ENCODE results near the gene DENND1A. TPM values are rescaled to one million over a fixed set of nuclear protein-coding genes. Genes with fewer than 3 reads are reported as not detected.

Gene DENND1A
- total RNA-seq, 1 experiment from 2014 or later, result 23.5 TPM

DNA sequence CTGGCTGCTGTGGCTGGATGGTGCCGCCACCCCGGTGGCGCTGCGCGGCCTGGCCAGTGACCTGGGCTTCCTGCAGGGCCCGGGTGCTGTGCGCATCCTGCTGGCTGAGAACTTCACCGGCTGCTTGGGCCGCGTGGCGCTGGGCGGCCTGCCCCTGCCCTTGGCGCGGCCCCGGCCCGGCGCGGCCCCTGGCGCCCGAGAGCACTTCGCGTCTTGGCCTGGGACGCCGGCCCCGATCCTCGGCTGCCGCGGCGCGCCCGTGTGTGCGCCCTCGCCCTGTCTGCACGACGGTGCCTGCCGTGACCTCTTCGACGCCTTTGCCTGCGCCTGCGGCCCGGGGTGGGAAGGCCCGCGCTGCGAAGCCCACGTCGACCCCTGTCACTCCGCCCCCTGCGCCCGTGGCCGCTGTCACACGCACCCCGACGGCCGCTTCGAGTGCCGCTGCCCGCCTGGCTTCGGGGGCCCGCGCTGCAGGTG is 556.4 kb downstream of the DENND1A start (continued):
- TF ChIP-seq RORB (CRISPR knock-in tag; IDR thresholded peaks at IDR 0.05) (no peak), SP1 (CRISPR knock-in tag; conservative IDR thresholded peaks at IDR 0.05) (peak; percentile 62; the same call in 1 of the 2 replicates), CREB1 (CRISPR knock-in tag; IDR thresholded peaks at IDR 0.05) (0 out of 2 replicates have a peak, but pooled peaks have one; percentile 30), JUN (CRISPR knock-in tag; IDR thresholded peaks at IDR 0.05) (no peak), MXD4 (CRISPR knock-in tag; IDR thresholded peaks at IDR 0.05; ENCODE audit: borderline replicate concordance) (no peak), NFATC4 (CRISPR knock-in tag; IDR thresholded peaks at IDR 0.05) (no peak), ZNF138 (CRISPR knock-in tag; conservative IDR thresholded peaks at IDR 0.05) (no peak), CREM (CRISPR knock-in tag; IDR thresholded peaks at IDR 0.05) (peak; percentile 59), KAT7 (CRISPR knock-in tag; IDR thresholded peaks at IDR 0.05; ENCODE audit: borderline replicate concordance) (no peak), FOXK1 (CRISPR knock-in tag; IDR thresholded peaks at IDR 0.05) (0 out of 2 replicates have a peak, but pooled peaks have one; percentile 25), ZBTB21 (CRISPR knock-in tag; IDR thresholded peaks at IDR 0.05; ENCODE audit: borderline replicate concordance) (0 out of 2 replicates have a peak, but pooled peaks have one; percentile 33), NFYB (CRISPR knock-in tag; conservative IDR thresholded peaks at IDR 0.05; ENCODE audit: low read depth) (peak; percentile 30; the same call in 1 of the 2 replicates), JAZF1 (CRISPR knock-in tag; IDR thresholded peaks at IDR 0.05) (no peak), ZNF317 (CRISPR knock-in tag; IDR thresholded peaks at IDR 0.05; ENCODE audit: borderline replicate concordance, low read depth) (no peak), MYBL2 (CRISPR knock-in tag; IDR thresholded peaks at IDR 0.05) (0 out of 2 replicates have a peak, but pooled peaks have one; percentile 39)
- TF ChIP-seq, protein P1, sequence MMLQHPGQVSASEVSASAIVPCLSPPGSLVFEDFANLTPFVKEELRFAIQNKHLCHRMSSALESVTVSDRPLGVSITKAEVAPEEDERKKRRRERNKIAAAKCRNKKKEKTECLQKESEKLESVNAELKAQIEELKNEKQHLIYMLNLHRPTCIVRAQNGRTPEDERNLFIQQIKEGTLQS (CRISPR knock-in tag; conservative IDR thresholded peaks at IDR 0.05), result no peak
- TF ChIP-seq, protein P2, sequence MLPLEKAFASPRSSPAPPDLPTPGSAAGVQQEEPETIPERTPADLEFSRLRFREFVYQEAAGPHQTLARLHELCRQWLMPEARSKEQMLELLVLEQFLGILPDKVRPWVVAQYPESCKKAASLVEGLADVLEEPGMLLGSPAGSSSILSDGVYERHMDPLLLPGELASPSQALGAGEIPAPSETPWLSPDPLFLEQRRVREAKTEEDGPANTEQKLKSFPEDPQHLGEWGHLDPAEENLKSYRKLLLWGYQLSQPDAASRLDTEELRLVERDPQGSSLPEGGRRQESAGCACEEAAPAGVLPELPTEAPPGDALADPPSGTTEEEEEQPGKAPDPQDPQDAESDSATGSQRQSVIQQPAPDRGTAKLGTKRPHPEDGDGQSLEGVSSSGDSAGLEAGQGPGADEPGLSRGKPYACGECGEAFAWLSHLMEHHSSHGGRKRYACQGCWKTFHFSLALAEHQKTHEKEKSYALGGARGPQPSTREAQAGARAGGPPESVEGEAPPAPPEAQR (CRISPR knock-in tag; IDR thresholded peaks at IDR 0.05), result no peak
- TF ChIP-seq, protein P3, sequence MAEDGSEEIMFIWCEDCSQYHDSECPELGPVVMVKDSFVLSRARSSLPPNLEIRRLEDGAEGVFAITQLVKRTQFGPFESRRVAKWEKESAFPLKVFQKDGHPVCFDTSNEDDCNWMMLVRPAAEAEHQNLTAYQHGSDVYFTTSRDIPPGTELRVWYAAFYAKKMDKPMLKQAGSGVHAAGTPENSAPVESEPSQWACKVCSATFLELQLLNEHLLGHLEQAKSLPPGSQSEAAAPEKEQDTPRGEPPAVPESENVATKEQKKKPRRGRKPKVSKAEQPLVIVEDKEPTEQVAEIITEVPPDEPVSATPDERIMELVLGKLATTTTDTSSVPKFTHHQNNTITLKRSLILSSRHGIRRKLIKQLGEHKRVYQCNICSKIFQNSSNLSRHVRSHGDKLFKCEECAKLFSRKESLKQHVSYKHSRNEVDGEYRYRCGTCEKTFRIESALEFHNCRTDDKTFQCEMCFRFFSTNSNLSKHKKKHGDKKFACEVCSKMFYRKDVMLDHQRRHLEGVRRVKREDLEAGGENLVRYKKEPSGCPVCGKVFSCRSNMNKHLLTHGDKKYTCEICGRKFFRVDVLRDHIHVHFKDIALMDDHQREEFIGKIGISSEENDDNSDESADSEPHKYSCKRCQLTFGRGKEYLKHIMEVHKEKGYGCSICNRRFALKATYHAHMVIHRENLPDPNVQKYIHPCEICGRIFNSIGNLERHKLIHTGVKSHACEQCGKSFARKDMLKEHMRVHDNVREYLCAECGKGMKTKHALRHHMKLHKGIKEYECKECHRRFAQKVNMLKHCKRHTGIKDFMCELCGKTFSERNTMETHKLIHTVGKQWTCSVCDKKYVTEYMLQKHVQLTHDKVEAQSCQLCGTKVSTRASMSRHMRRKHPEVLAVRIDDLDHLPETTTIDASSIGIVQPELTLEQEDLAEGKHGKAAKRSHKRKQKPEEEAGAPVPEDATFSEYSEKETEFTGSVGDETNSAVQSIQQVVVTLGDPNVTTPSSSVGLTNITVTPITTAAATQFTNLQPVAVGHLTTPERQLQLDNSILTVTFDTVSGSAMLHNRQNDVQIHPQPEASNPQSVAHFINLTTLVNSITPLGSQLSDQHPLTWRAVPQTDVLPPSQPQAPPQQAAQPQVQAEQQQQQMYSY (CRISPR knock-in tag; IDR thresholded peaks at IDR 0.05), result no peak

DNA sequence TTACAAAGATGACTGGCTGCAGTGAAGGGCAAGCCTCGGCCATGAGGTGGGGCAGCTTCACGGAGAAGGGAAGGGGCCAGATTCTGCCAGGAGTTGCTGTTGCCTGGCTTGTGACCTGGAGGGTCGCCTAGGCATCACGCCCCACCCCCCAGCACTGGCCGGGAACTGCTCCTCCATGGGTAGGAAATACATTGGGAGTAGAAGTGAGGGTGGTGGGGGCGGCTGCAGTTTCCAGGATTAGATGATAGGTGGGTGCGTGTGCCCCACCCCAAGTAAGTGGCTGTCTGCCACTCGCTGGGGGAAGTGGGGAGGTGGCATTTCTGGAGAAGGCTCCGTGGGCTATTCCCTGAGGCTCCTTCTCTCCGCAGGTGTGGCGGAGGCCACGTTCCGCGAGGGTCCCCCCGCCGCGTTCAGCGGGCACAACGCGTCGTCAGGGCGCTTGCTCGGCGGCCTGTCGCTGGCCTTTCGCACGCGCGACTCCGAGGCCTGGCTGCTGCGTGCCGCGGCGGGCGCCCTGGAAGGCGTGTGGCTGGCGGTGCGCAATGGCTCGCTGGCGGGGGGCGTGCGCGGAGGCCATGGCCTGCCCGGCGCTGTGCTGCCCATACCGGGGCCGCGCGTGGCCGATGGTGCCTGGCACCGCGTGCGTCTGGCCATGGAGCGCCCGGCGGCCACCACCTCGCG is 557.0 kb downstream of the DENND1A start:
- TF ChIP-seq NFE2L1 (CRISPR knock-in tag; IDR thresholded peaks at IDR 0.05) (peak; percentile 10; the same call in 1 of the 2 replicates), FOXP1 (CRISPR knock-in tag; IDR thresholded peaks at IDR 0.05; ENCODE audit: borderline replicate concordance) (no peak)
- peaks cover 14% of the 10 kb centered on the region for H3K4me1 Mint-ChIP-seq
- H3K27ac Mint-ChIP-seq, result no peak overlapping the region
- no peak for DNase-seq (ENCODE audit: low spot score)
- H3K4me3 Mint-ChIP-seq, result peak overlapping the region; percentile 63
- CTCF ChIA-PET, result interaction anchor here (1.6 kb wide), 1 partner anchor 18 kb away, joined by 6 read pairs; no protein-coding TSS in a partner anchor
- no peaks in the 10 kb centered on the region for H3K9me3 Mint-ChIP-seq
- POLR2A ChIA-PET, result interaction anchor here (0.5 kb wide), 1 partner anchor 158 kb away, joined by 3 read pairs; no protein-coding TSS in a partner anchor
- peaks cover 49% of the 10 kb centered on the region for H3K27me3 Mint-ChIP-seq (ENCODE audit: low read depth)
- no peak for ATAC-seq
- H3K36me3 Mint-ChIP-seq, result no peaks in the 10 kb centered on the region
